Muscle of back (tissue), 11 donors: ENCODE results near the gene SCLY. TPM values are rescaled to one million over a fixed set of nuclear protein-coding genes. Genes with fewer than 3 reads are reported as not detected.

Experiments used
- DNase-seq, 3 donors: peaks; one replicate each; pipeline versions ENCODE4 v3.0.0 to v3.0.0-alpha.2; 2013
- polyA plus RNA-seq, 10 donors: library from polyadenylated mRNA; unstranded; fragments of 120-200 nt; gene quantifications; one replicate each; pipeline ENCODE4 v1.2.1, GENCODE V29; 2013; ENCODE audit not compliant: insufficient read length in 10 of 10

SCLY gene
- polyA plus RNA-seq, 10 donors: 7.8 to 12.0 (median 9.4) TPM

DNA sequence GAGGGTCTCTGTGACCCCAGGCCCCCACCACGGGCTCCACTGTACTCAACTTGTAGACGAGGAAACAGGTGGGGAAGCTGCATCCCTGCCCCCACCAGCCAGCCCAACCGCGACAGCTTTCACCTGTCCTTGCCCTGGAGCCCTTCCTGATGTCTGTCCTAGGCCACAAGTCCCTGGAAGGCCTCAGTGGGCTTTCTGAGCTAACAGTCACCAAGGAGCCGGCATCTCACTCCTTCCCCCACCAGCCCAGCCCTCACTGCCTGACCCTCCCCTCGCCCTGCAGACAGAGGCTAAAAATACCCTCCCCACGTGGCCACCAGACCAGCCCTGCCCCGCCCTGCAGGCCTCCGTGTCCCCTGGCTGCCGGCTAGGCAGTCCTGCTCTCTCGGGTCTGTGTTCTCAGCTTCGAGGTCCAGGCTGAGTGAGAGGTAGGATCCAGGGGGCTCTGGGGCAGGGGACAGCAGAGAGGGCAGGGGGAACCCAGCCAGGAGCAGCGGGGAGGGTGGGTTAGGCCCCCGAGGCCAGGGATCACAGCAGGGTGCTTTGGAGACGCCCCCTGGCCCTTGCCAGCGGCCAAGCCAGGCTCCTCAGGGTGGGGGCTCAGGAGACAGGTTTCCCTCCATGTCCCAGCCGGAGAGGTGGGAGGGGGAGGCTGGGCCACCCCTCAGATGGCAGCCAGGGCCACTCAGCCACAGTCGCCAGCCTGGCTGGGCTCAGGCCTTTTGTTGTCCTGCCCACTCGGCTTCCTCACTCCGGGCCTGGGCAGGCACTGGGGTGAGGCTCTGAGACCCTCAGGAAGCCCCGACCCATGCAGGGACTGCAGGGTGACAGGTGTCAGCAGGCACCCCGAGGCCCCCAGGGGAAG lies 77.8 kb downstream of the SCLY start, which contains the start of gene KLHL30:
Gene KLHL30 (plus strand): TSS at position 338 of the 865 bp plus-strand sequence. CDS start 2,087 bp downstream, outside the sequence.
- peak; percentile 48 to 57 (median 53) for DNase-seq

- DNase-seq: no peak
Observed at GRCh38 chr2:238139196-238140039, 78.6 kb downstream of the SCLY start.

- no peak for DNase-seq
Observed at GRCh38 chr2:238140040-238140439, 79.2 kb downstream of the SCLY start.

GRCh38 chr2:238140721-238141540 lies 80.1 kb downstream of the SCLY start:
- no peak for DNase-seq

GRCh38 chr2:238141541-238142318 lies 80.9 kb downstream of the SCLY start:
- no peak for DNase-seq

GRCh38 chr2:238142382-238143205 lies 81.8 kb downstream of the SCLY start:
- DNase-seq: no peak

DNA sequence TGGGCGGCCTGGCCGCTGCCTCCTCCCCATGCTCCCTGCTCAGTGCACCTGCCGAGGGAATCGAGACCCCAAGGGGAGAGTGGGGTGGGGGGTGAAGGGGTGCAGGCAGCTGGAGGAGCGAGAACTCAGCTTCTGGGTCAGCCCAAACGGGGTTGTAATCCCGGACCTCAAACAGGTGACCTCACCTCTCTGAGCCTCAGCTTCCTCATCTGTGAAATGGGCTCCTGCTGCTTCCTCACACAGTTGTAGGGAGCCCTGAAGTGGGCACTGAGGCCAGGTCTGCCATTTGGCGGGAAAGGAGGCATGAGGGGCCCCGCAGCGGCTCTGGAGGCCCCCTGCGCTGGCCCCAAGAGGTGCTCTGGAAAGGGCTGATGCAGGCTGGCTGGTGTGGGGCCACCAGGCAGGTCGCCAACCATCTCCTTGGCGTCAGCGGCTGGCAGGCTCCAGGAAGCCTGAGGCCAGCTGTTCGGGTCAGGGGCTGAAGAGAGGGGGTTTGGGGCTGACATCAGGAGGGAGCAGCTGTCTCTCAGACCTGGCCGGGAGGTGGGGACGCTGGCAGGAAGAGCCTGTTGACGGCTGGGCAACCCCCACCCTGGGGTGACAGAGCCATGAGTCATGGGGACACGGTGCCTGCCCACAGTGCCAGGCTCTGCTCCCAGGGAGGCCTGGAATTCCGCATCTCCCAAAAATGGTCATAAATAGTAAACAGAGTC lies 82.6 kb downstream of the SCLY start:
- DNase-seq: peak; percentile 47 to 69 (median 49)

DNA sequence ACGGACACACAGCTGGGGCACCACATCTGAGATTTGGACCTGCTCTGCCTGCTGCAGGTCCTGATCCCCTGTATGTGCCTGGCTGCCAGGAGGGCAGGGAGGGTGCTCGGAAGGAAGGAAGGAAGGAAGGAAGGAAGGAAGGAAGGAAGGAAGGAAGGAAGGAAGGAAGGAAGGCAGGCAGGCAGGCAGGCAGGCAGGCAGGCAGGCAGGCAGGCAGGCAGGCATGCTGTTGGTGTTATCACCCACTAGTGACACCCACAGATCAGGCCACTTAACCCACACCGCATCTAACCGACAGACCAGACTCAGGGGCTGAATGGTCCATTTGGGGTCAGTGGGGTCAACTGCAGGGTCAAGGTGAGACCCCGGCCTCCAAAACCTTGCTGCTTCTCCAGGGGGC lies 83.5 kb downstream of the SCLY start:
- no peak for DNase-seq

DNA sequence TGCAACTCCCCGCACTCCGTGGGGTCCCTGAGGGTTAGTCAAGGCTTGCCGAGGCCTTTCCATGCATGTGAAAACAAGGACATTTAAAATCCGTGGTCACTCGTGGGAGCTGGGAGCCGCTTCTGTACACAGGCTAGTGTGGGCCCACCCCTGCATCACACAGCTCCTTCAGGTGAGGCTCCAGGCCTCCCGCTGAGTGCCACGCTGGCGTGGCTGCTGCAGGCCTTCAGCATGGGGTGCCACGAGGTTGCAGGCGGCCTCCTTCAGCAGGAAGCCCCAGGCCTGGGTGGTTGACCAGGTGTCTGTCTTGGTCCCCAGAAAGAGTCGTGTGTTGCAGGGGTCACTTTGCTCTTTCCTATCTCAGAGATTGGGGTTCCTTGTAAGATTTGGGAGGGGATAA lies 84.2 kb downstream of the SCLY start:
- no peak for DNase-seq

GRCh38 chr2:238145851-238146250 lies 85.0 kb downstream of the SCLY start:
- DNase-seq: no peak

DNA sequence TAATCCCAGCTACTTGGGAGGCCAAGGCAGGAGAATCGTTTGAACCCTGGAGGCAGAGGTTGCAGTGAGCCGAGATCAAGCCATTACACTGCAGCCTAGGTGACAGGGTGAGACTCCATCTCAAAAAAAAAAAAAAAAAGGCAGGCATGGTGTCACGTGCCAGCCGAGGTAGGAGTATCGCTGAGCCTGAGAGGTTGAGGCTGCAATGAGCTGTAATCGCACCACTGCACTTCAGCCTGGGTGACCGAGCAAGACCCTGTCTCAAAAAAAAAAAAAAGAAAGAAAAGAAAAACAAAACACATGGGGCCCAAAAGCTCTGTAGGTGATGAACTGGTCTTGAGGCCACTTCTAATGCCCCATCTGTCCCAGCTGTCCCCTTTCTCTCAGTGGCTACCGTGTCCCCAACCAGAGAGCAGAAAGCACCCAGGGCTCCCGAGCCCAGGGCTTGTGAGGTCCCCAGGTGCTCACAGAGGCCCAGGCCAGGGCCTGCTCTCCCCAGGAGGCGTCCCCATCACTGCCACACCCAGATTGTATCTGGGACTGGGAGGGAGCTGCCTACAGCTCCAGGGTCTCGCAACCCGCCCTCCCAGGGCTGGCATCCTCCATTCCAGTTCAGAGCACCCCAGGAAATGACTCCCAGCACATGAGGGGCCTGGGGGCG lies 86.2 kb downstream of the SCLY start:
- DNase-seq: no peak

DNA sequence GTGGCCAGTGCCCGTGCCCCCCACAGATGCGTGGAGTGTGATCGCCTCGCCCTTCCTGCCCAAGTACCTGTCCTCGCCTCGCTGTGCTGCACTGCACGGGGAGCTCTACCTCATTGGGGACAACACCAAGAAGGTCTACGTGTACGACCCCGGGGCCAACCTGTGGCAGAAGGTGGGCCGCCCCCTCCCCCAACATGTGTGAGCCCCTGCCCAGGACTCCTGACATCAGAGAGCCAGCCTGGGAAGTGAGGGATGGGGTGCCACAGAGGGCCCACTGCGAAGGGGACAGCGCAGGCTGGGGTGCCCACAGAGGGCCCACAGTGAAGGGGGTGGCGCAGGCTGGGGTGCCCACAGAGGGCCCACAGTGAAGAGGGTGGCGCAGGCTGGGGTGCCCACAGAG lies 88.2 kb downstream of the SCLY start:
- no peak for DNase-seq

Other genes with a start within 250 kb of the SCLY start
- 10 to 100 TPM; 30.0 to 61.6 (median 44.0) TPM for gene RAMP1, start 201.4 kb upstream of the SCLY start, polyA plus RNA-seq
- 10 to 100 TPM; 39.1 to 45.5 (median 41.2) TPM for gene UBE2F, start 94.0 kb upstream of the SCLY start, polyA plus RNA-seq
- gene ESPNL, start 39.3 kb downstream of the SCLY start, polyA plus RNA-seq: 1 to 10 TPM in 6 of 10 donors, under 1 TPM in 4; 0.30 to 2.2 (median 1.1) TPM
- 10 to 100 TPM in 9 of 10 donors, 1 to 10 TPM in 1; 6.7 to 21.4 (median 15.4) TPM for gene KLHL30, start 77.7 kb downstream of the SCLY start, polyA plus RNA-seq
- gene ERFE, start 98.0 kb downstream of the SCLY start, polyA plus RNA-seq: 10 to 100 TPM in 7 of 10 donors, 1 to 10 TPM in 3; 3.6 to 31.6 (median 15.8) TPM
- gene ILKAP, start 142.7 kb downstream of the SCLY start, polyA plus RNA-seq: 10 to 100 TPM; 27.6 to 45.1 (median 31.7) TPM
- 10 to 100 TPM; 11.3 to 19.6 (median 13.8) TPM for gene HES6, start 179.0 kb downstream of the SCLY start, polyA plus RNA-seq
- gene PER2, start 227.6 kb downstream of the SCLY start, polyA plus RNA-seq: 1 to 10 TPM; 3.0 to 6.2 (median 4.5) TPM